NCI-H345 treated with DMSO at 0.1 percent for 48 hours (cell line): ENCODE data around the gene WNT4.

Experiments
- DNase-seq: peaks from one replicate; lab custom pipeline; 2025; ENCODE audit not compliant: unreplicated experiment; lab: John Stamatoyannopoulos, UW

WNT4 gene

GRCh38 chr1:22164841-22165808 is 22.2 kb upstream of the WNT4 start:
- DNase-seq, result no peak

- DNase-seq, result no peak
Measured at GRCh38 chr1:22163564-22163963, 20.7 kb upstream of the WNT4 start.

- DNase-seq, result no peak
Measured at GRCh38 chr1:22163137-22163536, 20.2 kb upstream of the WNT4 start.

GRCh38 chr1:22159891-22160290 is 17.0 kb upstream of the WNT4 start:
- DNase-seq, result no peak

GRCh38 chr1:22158654-22159053 is 15.8 kb upstream of the WNT4 start:
- DNase-seq, result no peak

- DNase-seq, result no peak
Measured at GRCh38 chr1:22157359-22157966, 14.6 kb upstream of the WNT4 start.

GRCh38 chr1:22155517-22155916 is 12.6 kb upstream of the WNT4 start:
- no peak for DNase-seq

- no peak for DNase-seq
Measured at GRCh38 chr1:22154626-22155025, 11.7 kb upstream of the WNT4 start.

GRCh38 chr1:22153660-22154437 is 11.0 kb upstream of the WNT4 start:
- DNase-seq, result no peak

GRCh38 chr1:22150923-22151322 is 8.0 kb upstream of the WNT4 start:
- no peak for DNase-seq

- no peak for DNase-seq
Measured at GRCh38 chr1:22142315-22143064, 407 bp downstream of the WNT4 start.

- no peak for DNase-seq
Measured at GRCh38 chr1:22141554-22142314, 1.2 kb downstream of the WNT4 start.

- no peak for DNase-seq
Measured at GRCh38 chr1:22140694-22141093, 2.2 kb downstream of the WNT4 start.

GRCh38 chr1:22139817-22140216 is 3.1 kb downstream of the WNT4 start:
- DNase-seq, result no peak

- DNase-seq, result peak; percentile 52
Measured at GRCh38 chr1:22139066-22139594, 3.8 kb downstream of the WNT4 start.

GRCh38 chr1:22137004-22137720 is 5.7 kb downstream of the WNT4 start:
- no peak for DNase-seq

- DNase-seq, result no peak
Measured at GRCh38 chr1:22133931-22134324, 9.0 kb downstream of the WNT4 start.

- no peak for DNase-seq
Measured at GRCh38 chr1:22133247-22133930, 9.5 kb downstream of the WNT4 start.
